SW480 (cell line): ENCODE measurements around the gene DCTN3.

ENCODE experiments used
- DNase-seq: peaks from one replicate; pipeline ENCODE4 v3.0.0-alpha.2; 2016; ENCODE audit warnings: low spot score

DCTN3 gene

DNA sequence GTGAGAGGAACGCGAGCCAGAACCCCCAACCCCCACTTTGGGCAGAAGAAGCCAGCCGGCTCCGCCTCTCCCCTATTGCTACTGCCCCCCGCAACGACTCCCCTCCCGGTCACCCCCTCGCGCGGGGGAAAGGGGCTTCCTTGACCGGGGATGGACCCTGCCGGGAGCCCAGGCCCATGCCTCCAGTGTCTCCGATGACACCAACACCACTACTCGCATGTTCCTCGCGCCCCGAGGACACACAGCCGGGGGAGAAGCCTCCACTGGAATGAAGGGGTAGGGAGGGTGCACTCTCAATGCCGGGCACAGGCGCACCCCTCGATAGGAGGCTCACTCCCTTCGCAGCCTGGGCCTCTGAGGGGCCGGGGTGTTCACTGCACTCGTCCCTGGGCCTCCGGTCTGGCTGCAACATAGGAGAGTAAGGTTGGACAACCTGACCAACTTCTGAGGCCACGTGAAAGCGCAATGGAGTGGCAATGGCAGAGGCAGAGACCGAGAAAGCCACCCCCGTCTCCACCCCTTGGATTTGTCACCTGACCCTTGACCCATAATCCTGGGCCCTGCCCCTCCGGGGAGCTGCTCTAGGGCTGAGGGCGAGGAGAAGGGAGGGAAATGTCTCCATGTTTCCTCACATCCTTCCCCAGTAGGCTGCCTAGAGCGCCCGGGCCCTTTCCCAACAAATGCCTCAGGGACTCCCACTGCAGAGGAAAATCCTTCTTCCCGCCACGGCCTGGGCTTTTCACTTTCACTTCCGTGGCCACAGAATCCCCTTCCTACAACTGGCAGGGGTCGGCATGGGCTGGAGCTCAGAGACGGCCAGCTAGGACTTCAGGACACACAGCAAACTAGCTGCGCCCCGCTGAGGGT lies 29.7 kb downstream of the DCTN3 start:
- peak; percentile 21 for DNase-seq

DNA sequence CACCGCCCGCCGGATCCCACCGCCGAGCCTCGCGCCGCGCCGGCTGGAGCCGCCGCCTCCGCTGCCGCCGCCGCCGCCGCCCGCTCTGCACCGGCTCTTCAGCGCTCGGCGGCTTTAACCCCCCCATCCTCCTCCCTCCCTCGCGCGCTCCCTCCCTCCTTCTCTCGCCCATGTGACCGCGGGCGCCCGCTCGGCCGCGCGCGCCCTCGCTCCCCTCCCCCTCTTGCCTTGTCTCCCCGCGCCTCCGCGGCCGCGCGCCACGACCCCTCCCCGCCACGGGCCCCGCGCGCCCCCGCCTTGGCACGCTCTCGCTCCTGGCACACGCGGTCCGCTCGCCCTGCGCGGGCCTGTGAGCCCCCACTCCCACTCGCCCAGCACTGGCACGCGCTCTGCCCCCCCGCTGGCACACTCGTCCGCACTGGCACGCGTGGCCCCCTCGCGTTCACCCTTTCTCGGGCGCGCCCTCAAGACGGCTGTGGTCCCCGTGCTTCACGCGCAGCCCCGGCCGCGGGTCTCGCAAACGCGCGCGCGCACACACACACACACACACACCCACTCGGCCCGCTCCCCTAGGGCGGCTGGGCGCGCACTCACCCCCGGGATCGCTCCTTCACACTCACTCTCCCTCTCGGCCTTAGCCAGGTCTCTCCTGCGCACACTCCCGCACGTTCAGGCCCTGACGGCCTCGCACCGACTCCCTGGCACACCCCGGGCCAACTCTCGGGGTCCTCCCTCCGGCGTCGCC lies 30.5 kb downstream of the DCTN3 start, which contains the start of gene CNTFR:
Gene CNTFR, minus strand, starts transcription at position 89 of the 745 bp plus-strand sequence. CDS start 20,743 bp downstream, outside the sequence.
- peak; percentile 37 for DNase-seq

DNA sequence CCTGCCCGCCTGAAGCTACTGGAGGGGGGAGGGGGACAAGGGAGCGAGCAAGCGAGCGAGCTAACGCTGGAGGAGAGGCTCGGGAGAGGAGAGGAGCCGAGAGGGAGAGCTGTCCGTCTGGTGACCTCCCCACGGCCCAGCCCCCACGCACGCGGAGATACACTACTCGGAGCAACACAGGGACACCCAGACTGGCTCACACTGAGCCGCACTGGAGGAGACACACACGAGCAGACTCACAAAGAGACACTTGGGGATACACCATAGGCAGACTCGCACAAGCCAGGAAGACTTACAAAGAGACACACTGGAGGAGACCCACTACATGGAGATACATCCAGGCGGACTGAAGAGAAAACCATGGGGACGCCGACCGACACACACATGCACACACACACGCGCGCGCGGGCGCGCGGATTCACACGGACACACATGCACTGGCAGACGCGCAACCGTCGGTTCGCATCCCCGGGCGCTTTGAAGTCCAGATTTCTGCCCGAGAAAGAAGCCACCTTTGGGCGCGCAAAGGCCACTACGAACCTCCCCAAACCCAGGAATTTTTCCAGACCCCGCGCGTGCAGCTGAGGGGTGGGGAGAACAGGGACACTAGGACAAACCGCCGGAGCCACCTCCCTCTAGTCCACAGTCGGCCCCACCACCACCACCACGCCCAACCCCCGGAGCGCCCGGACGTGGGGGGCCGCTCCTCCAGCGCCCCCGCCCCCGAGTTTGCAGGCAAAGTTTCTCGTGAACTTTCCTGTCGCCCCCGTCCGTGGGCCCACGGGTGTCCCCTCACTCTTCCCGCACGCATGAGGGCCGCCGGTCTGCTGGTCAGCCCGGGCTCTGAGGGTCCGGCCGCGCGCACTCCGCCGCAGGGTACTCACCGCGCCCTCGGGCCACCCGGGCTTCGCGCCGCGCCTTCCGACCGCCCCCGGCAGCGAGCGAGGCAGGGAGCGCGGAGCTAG lies 31.3 kb downstream of the DCTN3 start:
- DNase-seq: peak; percentile 21

DNA sequence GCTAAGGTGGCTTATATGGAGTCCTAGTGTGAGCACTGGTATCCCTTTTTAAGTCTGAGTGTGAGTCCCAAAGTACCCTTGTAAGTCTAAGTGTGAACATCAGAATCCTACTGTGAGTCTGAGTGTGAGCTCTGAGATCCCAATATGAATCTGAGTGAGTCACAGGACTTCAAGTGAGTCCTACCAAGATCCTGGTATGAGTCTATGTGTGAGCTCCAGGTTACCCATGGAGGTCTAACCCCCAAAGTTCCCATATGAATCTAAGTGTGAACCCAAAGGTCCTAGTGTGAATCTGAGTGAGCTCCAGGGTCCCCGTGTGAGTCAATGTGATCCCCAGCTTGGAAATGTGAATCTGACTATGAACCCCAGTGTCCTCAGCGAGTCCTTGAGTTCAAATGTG lies 33.0 kb downstream of the DCTN3 start:
- DNase-seq: no peak

DNA sequence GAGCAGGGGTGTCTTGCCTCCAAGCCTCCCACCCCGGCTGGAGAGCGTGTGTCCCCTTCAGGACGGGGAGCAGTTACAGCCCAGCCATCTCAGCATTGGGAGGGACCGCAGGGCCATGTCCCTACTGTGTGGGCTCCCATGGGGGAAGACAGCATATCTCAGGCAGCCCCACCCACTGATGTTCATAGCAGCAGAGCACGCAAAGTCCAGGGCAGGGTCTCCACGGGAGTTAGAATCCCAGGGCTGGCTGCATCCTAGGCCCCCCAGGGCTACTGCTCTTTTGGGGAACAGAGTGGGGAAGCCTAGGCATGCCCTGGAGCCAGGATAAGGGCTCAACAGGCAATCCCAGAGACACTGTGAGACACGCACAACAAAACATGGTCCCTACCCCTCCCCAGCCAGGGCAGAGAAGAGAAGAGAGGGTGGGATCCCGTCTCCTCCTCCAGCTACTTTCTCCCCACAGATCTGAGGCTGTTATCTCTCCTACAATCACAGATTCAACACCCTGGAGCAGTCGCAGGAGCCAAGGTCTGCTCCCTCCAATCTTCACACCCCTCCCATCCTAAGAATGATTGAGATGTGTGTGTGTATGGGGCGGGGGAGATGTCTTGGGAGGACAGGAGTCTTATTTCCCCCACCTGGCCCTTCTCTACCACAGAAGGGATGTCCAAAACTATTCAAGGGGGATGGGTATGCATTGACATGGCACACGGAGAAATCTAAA lies 34.2 kb downstream of the DCTN3 start:
- DNase-seq: no peak

DNA sequence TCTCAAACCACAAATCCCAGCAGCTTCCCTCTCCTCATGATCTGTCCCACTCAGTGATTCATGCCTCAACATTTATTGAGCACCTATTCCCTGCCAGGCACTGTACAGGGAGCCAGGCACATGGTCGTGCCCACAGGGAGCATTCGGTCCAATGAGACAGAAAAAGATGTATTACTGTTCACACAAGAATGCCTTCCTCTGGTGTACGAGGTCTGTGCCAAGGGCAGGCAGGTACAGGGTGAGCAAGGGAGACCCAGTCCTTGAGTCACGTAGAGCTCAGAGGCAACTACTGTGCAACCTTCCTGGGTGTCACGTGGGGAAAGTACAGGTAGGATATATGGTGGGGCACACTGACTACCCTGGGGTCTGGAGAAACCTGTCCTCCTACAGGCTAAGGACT lies 35.3 kb downstream of the DCTN3 start:
- no peak for DNase-seq

DNA sequence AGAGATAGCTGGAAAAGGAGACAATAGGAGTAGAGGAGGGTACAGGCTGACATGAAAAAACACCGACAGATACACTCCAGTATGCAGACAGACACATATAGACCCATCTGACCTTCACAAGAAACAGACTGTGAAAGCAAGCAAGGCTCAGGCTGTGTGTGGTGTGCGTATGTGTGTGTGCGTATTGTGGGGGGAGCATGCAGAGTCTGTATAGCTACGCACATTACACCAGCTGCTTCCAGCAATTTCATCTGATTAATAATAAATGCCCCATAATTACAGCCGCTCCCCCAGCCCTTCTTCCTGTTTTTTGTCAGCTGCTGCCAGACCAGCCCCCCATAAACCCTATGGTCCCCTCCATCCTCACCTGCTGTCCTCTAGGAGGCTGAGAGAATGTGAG lies 37.5 kb downstream of the DCTN3 start:
- no peak for DNase-seq

DNA sequence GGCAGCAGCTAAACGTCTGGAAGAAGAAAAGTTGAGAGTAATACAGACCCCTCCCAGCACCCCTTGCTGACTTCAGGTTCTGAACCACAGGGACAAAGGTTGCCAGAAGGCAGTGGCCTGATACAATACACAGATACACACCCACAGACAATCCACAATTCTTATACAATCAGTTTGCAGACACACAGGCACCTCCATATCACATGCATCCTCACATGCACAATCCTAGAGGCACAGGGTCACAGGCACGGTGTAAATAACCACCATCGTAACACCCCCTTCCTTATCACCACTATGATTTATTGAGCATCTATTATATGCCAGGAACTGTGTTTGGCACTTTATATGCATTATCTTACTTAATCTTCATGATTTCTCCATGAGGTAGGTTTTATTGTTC lies 39.0 kb downstream of the DCTN3 start:
- DNase-seq: no peak

DNA sequence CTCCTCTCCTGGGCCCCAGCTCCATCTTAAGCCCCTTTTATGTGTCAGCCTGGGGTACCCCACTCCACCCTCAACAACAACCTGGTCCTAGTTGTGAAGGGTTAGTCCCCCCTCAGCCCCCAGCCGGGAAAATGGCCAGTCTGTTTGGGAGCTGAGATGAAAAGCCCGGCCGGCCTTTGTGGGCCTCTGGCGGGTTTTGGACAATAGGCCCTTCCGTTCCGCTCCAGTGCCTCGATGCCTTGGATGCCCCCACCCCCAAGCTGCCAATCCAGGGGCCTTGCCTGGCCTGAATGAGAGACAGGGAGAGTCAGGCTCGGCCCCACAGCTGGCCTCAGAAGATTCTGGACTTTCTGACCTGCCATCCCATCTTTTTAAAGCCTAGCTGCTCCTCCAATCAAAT lies 39.9 kb downstream of the DCTN3 start:
- DNase-seq: no peak

DNA sequence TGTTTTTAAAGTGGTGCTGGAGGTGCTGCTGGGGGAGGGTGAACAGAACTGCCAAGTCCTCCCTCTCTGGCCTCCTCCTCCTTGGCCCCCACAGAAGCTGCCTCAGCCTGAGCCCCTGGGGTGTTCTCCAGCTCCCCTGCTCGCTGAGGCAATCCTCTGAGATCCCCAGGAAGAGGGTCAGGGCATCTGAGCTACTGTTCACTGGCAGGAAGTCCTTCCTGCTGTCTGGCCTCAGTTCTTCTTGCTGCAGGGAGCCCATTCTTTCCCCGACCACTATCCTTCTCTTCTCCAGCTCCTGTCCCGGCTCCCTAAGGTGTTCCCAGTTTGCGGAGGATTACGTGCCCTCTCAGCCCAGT lies 40.5 kb downstream of the DCTN3 start:
- no peak for DNase-seq

DNA sequence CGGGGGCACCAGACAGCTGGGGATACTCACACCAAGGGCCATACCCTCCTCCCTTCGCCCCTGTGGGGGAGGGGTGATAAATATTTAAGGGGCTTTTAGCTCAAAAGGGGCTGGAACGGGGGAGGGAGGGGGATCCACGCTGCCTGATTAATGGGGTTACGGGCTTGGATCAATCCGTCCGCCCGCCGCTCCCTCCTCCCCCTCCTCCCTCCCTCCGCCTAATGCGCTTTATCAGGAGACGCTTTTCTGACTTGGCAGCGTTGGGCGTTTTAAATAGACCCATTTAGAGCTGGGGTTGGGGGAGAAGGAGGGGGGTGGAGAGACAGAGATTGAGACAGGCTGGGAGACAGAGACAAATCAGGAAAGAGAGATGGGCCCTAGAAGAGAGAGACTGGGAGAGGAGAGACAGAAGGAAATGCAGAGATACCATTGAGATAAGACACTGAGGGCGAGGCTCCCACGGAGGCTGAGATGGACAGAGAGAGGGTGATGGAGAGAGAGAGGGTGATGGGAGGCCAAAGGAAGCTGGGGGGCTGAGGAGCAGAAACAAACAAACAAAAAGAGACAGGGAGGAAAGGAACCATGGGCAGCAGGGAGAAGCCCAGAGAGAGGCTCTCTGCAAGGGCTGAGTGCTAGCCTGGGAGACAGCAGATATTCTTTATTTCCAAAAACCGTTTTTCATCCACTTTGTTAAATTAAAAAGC lies 41.0 kb downstream of the DCTN3 start:
- no peak for DNase-seq

DNA sequence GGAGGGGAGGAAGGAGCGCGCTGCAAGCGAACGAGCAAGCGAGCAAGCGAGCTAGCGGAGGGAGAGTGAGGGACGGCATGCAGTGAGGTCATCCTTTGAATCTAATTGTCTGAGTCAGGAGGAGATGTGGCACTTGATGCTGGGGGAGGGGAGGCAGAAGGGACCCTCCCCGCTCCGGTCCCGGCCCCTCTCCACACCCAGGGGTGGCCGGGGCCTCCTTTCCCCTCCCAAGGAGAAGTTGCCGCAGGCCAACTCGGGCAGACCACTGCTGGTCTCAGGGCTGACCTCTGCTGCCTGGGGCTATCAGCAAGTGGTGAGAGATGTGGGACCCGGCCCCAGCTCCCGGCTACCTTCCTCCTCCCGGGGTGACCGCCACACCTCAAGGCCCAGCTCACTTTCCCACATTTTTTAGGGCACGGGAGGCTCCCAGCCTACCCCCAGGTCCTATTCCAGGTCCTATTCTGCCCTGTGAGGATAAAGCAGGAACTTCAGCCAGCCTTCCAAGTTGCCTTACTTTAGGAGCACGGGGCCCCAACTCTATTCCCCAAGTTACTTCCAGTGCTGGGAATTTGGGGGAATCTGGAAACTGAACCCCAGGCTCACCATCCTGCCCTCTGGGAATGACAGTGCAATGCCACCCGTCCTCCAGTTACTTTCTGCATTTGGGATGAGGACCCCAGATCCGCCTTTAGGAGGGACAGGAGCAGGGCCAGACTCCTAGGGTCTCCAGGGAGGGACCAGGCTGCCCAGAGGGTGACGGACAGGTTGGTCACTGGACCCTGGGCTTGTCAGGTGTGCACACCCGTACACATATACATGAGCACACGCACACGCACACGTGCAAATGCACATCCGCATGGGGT lies 41.8 kb downstream of the DCTN3 start:
- DNase-seq: no peak

DNA sequence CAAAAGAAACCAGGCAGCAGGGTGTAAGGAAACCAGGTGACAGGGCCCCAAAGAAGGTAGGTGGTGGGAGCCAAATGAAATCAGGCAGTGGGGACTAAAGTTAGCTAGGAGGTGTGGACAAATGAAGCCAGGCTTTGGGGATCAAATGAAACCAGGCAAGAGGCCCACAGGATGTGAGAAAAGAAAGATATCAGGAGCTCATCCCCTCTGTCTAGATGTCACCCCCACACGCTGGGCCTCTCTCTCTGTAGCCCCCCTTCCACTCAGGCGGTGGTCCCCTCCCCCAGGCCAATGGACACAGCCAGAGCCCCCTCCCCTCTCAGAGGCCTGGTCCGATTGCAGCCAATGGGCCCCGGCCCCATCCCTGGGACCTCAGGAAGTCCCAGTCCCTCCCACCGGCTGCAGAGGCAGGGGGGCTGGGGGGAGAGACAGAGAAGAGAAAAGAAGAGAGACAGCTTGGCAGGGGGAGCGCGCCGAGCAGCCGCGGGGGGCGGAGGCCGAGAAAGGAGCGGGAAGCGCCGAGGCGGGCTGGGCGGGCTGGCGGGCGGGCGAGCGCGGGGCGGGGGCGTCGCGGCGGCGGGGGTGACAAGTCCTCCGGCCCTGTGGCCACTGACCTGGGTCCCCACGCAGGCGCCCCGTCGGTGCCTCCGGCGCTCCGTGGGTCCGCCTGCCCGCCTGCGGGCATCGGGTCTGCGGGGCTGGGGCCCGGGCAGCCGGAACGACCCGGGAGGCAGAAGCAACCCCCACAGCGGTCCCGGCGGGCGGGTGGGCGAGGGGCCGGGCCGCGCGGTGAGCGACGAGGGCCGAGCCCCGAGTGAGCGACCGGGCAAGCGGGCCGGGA lies 42.7 kb downstream of the DCTN3 start:
- no peak for DNase-seq

DNA sequence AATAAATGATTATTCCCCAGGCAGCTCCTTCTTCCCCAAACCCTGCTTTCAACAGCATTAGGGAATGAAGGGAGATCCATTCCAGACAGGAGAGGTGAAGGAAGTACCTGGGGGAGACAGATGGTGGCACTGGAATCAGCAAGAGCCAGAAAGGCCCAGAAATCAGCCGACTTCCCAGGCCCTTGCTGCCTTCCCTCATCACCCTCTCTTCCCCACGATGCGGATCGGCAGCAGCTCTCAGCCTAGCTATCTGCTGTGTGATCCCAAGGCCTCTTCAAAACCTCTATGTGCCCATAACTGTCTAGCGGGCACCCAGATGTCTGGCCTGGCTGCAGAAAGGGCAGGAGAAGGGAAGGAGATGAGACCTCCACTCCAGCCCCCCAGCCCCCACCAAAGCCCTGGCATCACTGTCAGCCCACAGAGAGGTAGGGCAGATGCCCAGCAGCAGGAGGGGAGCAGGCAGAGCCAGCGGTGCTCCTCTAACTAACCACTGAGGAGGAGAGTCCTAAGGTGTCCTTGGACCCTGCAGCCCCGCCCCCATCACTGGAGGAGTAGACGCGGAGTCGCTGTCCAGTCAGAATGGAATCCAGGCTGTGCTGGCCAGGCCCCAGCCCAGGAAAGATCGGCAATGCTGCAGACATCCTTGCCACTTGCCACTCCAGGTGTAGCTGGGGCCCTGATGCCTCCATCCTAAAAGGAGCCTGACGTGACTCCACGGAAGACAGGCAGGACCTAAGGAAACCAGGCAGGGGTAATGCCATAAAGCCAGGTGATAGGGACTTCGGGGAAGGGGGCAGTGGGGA lies 43.5 kb downstream of the DCTN3 start:
- no peak for DNase-seq

DNA sequence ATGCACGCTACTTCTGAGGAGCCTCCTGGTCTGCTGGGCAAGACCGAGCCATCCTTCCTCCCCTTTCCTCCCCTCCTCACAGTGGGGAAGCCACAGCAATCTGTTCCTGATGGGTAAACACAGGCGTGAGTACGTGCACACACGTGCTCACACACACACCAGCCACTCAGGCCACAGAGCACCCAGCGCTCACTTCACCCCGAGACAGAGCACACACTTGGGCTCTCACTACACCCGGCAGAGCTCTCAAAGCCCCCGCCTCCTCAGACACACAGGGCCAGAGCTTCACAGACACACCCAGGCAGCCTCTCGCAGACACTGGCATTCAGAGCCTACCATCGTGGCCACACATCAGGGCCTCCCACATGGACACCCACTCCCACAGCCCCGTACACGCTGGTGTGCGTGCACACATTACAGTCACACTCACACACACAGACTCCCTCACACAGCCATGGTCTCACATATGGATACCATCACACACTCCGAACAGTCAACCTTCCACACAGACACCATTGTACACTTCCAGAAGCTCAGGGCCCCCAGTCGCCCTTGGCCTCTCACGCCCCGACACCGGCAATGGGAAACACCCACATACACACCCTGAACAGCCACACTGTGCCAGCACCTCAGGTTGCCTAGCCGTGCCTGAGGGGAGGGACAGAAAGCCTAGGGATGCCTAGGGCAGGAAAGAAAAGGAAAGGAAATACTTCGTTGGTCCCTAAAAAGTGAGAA lies 44.3 kb downstream of the DCTN3 start:
- DNase-seq: no peak

DNA sequence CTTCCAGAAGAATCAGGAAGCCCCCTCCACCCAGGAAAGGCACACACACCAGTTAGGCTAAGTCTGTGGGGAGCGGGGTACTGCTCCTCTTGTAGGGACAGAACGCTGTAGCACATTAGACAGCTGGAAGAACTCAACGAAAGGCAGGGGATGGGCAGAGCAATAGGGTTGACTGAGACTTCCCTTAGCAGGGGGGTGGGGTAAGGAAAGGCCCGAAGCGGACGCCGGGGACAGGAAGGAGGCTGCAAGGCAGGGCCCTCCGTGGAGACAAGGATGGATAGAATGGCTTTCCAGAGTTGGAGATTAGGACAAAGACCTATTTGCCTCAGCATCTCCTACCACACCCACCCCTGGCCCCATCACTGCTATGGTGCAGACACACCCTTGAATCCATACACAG lies 45.1 kb downstream of the DCTN3 start:
- DNase-seq: no peak

DNA sequence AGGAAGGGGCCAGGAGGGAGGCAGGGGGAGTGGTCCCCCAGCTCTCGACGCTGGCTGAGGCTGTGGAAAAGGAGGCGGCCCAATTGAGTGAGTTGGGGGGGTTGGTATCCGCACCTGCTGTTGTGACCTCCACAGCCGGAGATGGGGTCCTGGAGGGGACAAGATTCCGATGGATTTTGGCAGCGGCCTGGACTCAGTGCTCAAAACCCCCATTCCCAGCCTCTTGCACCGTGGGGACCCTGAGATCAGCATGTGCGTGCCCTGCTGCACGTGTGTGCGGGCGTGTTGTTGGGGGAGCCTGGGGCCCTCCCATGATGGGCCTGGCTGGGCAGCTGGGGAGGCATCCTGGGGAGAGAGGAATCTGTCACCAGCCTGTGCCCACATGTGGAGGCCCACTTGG lies 45.7 kb downstream of the DCTN3 start:
- DNase-seq: no peak
